OCI-LY1 (cell line): ENCODE data around the gene SMYD3.

ENCODE experiments used
- H2AFZ ChIP-seq: fragments of 200-600 bp; sonication (generic), shearing (Covaris generic); 2 replicates; pipeline ENCODE4 v1.6.0; 2014; ENCODE audit warnings: antibody characterized with exemption, mild to moderate bottlenecking, low read length
- H3F3A ChIP-seq: fragments of 200-600 bp; sonication (generic), shearing (Covaris generic); 2 replicates; pipeline ENCODE4 v1.6.0; 2014; ENCODE audit warnings: mild to moderate bottlenecking, antibody characterized with exemption, low read length, moderate library complexity; ENCODE audit not compliant: insufficient read depth
- H3K27ac ChIP-seq: fragments of 200-600 bp; sonication (generic); 2 replicates; pipeline ENCODE4 v1.5.1; 2014; ENCODE audit warnings: low read length, mixed run types, mild to moderate bottlenecking, low read depth; ENCODE audit not compliant: poor library complexity, severe bottlenecking
- H3K27me3 ChIP-seq: fragments of 200-600 bp; sonication (generic); 2 replicates; pipeline ENCODE4 v1.6.0; 2014; ENCODE audit warnings: antibody characterized with exemption, mild to moderate bottlenecking, low read length, moderate library complexity; ENCODE audit not compliant: insufficient read depth
- H3K36me3 ChIP-seq: fragments of 200-600 bp; sonication (generic); 2 replicates; pipeline ENCODE4 v1.6.1; 2014; ENCODE audit warnings: mild to moderate bottlenecking, antibody characterized with exemption, low read length, moderate library complexity, mixed read lengths; ENCODE audit not compliant: insufficient read depth
- H3K4me1 ChIP-seq: fragments of 200-600 bp; sonication (generic); 2 replicates; pipeline ENCODE4 v1.5.1; 2014; ENCODE audit warnings: mild to moderate bottlenecking, low read length, moderate library complexity; ENCODE audit not compliant: insufficient read depth, severe bottlenecking
- H3K4me2 ChIP-seq: fragments of 200-600 bp; sonication (generic), shearing (Covaris generic); 2 replicates; pipeline ENCODE4 v1.6.1; 2014; ENCODE audit warnings: low read length
- H3K4me3 ChIP-seq: fragments of 200-600 bp; sonication (generic); 2 replicates; pipeline ENCODE4 v1.5.1; 2014; ENCODE audit warnings: low read length, low read depth, mild to moderate bottlenecking, mixed read lengths; ENCODE audit not compliant: poor library complexity, severe bottlenecking
- H3K79me2 ChIP-seq: fragments of 200-600 bp; shearing (Covaris generic); 2 replicates; pipeline ENCODE4 v1.6.1; 2016; ENCODE audit warnings: mixed run types, low read length, mixed read lengths; ENCODE audit not compliant: insufficient read depth
- H3K9ac ChIP-seq: fragments of 200-600 bp; sonication (generic), shearing (Covaris generic); 2 replicates; pipeline ENCODE4 v1.6.1; 2014; ENCODE audit warnings: mild to moderate bottlenecking, low read length, mixed read lengths
- H3K9me2 ChIP-seq: fragments of 200-600 bp; sonication (generic), shearing (Covaris generic); 2 replicates; pipeline ENCODE4 v1.6.1; 2014; ENCODE audit warnings: low read depth, mild to moderate bottlenecking, low read length, mixed read lengths
- H3K9me3 ChIP-seq: fragments of 200-600 bp; shearing (Covaris generic); 2 replicates; pipeline ENCODE4 v1.6.1; 2014; ENCODE audit warnings: low read length, mixed read lengths
- H4K20me1 ChIP-seq: fragments of 200-600 bp; sonication (generic), shearing (Covaris generic); 2 replicates; pipeline ENCODE4 v1.6.0; 2016; ENCODE audit warnings: mild to moderate bottlenecking, low read length; ENCODE audit not compliant: insufficient read depth
- EZH2 ChIP-seq: fragments of 200-600 bp; sonication (generic), shearing (Covaris generic); IDR thresholded peaks from 2 replicates; pipeline ENCODE4 v1.8.0; 2017; ENCODE audit warnings: borderline replicate concordance, mixed run types, mild to moderate bottlenecking, antibody characterized with exemption, low read length, moderate library complexity, mixed read lengths
- TF ChIP-seq, protein P1 (sequence below): fragments of 200-600 bp; sonication (generic), shearing (Covaris generic); IDR thresholded peaks from 2 replicates; pipeline ENCODE4 v1.5.1; 2017; ENCODE audit warnings: mild to moderate bottlenecking, antibody characterized with exemption, low read length, moderate library complexity, mixed read lengths

The SMYD3 gene

DNA sequence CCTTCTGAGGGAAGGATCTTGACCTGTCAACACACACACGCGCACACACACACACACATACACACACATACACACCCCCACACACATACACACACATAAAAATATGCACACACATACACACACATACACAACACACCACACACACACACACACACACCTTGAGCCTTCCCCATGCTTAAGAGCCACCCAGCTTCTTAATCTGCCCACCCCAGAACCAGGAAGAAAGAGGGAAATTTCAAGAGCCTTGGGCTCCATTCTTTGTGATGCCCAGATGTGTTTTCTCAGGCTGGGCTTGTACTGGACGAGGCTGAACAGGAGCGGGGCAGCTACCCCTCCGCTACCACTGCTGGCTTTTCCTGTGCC lies 708.7 kb downstream of the SMYD3 start:
- TF ChIP-seq, protein P1, sequence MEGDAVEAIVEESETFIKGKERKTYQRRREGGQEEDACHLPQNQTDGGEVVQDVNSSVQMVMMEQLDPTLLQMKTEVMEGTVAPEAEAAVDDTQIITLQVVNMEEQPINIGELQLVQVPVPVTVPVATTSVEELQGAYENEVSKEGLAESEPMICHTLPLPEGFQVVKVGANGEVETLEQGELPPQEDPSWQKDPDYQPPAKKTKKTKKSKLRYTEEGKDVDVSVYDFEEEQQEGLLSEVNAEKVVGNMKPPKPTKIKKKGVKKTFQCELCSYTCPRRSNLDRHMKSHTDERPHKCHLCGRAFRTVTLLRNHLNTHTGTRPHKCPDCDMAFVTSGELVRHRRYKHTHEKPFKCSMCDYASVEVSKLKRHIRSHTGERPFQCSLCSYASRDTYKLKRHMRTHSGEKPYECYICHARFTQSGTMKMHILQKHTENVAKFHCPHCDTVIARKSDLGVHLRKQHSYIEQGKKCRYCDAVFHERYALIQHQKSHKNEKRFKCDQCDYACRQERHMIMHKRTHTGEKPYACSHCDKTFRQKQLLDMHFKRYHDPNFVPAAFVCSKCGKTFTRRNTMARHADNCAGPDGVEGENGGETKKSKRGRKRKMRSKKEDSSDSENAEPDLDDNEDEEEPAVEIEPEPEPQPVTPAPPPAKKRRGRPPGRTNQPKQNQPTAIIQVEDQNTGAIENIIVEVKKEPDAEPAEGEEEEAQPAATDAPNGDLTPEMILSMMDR: no peak
- no peak for TF ChIP-seq EZH2
- Histone ChIP-seq H3K4me1 (no peaks in the 10 kb centered on the region), H3K27me3 (no peaks in the 10 kb centered on the region), H3K4me2 (no peak overlapping the region), H4K20me1 (no peaks in the 10 kb centered on the region), H3K79me2 (no peaks in the 10 kb centered on the region), H3F3A (no peaks in the 10 kb centered on the region), H3K9me2 (no peaks in the 10 kb centered on the region), H2AFZ (no peak overlapping the region), H3K27ac (no peak overlapping the region), H3K9me3 (no peaks in the 10 kb centered on the region), H3K4me3 (no peak overlapping the region), H3K36me3 (no peaks in the 10 kb centered on the region), H3K9ac (no peak overlapping the region)

DNA sequence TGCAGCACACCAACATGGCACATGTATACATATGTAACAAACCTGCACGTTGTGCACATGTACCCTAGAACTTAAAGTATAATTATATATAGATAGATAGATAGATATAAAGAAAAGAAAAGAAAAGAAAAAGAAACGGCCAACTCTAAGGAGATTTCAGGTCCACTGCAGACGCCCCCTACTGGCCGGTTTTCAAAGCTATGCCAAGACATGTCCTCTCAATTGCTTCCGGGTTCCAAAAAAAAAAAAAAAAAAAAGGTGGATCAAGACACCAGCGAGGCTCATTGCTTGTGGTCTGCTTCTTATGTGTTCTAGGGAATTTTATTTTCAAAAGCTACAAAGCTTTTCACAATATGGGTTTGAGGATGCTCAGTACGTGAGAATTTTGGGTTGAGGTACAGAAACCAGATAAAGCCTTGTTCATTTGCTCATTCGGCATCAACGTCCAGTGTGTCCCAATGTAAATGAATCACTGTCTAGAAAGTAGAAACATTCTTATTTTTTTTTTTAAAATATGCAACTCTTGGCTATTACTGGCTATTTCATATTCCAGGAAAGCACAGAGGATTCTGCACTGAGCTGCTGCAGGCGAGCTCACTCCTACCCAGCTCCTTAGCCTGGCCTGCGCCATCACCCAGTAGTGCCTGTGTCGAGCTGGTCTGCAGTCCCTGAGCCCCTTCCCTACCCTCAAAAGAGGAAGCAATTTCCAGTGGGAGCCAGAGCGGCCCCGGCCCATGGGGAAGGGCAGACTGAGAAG lies 709.3 kb downstream of the SMYD3 start:
- Histone ChIP-seq H3F3A (no peaks in the 10 kb centered on the region), H4K20me1 (no peaks in the 10 kb centered on the region), H3K9me2 (no peaks in the 10 kb centered on the region), H3K9me3 (no peaks in the 10 kb centered on the region), H3K27me3 (no peaks in the 10 kb centered on the region), H2AFZ (no peak overlapping the region), H3K36me3 (no peaks in the 10 kb centered on the region), H3K4me3 (no peak overlapping the region), H3K79me2 (no peaks in the 10 kb centered on the region), H3K4me1 (no peaks in the 10 kb centered on the region), H3K4me2 (no peak overlapping the region), H3K27ac (no peak overlapping the region), H3K9ac (no peak overlapping the region)
- TF ChIP-seq, protein P1: peak; percentile 57
- no peak for TF ChIP-seq EZH2

DNA sequence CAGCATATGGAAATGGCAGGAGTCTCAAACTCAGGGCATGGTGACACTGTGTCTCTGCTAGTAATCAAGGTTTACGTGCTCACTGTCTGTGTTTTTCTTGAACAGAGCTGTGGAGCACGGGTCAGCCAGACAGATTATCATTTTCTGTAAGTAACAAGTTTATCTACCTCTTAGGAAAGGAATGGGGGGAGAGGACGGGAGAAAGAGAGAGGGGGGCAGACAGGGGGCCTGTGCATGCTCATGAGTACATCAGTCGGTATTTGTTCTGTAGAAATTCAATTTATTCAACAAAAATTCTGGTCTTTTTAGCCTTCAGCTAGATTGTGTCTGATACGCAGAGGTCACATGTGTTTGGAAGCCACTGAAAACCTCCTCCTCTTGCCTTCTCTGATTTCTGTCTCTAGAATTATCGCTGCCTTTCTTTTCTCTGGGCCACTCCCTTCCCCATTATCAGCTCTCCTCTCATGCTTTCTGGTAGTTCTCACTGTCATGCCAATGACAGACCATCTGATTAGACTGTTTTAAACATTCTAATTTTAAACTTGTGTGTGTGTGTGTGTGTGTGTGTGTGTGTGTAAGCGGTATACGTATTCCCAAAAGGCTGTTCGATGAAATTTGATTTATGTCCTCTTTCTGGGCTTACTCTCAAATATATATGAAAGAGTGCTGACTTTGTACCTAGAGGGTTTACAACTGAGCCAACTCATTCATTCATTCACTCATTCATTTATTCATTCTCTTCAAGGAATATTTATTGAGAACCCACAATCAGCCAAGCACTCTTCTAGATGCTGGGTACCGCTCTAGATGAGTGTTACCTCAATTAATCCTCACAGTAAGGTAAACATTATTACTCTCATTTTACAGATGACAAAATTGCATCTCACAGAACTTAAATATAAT lies 715.4 kb downstream of the SMYD3 start:
- Histone ChIP-seq H4K20me1 (no peaks in the 10 kb centered on the region), H3K36me3 (no peaks in the 10 kb centered on the region), H3K27ac (no peak overlapping the region), H3K9me3 (no peaks in the 10 kb centered on the region), H3K4me3 (no peak overlapping the region), H3K79me2 (no peaks in the 10 kb centered on the region), H2AFZ (no peak overlapping the region), H3K9me2 (no peaks in the 10 kb centered on the region), H3K4me1 (no peaks in the 10 kb centered on the region), H3K9ac (no peak overlapping the region), H3K4me2 (no peak overlapping the region), H3K27me3 (no peaks in the 10 kb centered on the region), H3F3A (no peaks in the 10 kb centered on the region)
- no peak for TF ChIP-seq EZH2
- TF ChIP-seq, protein P1: no peak
